Ovary (tissue), 3 donors: ENCODE data around the gene XK.

ENCODE experiments used
- CTCF ChIP-seq, 3 donors: fragments of 450-650 bp in 2 of 3; fragments of 200-600 bp in 1 of 3; IDR thresholded peaks; one replicate each; pipeline versions ENCODE4 v1.5.1 to v1.8.0; 2016 to 2022; ENCODE audit warnings: antibody characterized with exemption in 3 of 3, mild to moderate bottlenecking in 1 of 3
- POLR2A ChIP-seq: fragments of 450-650 bp; IDR thresholded peaks from one replicate; pipeline ENCODE4 v1.6.1; 2017; ENCODE audit warnings: antibody characterized with exemption, mild to moderate bottlenecking, moderate library complexity
- donor health status: DM: no; HTN: no; CAD: no.

DNA sequence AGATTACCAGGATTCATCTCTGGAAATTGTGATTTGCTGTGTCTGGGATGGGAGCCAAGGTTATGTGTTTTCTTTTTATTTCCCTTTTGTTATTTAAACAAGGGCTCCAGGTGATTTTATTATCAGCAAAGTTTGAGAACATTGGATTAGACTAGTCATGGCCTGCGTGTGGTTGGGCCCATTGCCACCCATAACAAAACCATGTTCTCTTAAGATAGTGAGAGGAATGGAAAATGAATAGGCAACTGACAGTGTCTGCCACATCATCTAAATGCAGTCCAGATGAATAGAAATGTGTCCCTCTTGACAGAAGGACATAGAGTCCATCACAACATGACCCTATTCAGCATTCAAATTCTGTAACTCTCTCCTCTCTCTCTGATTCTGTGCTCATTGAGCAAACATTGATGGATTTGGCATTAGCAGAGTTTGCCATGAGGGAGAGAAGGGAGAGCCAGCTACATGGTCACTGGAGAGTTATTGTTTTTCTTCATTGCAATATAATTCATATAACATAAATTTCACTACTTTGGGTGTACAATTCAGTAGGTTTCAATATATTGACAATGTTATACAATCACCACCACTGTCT lies 11.7 kb downstream of the XK start:
- TF ChIP-seq CTCF (IDR thresholded peaks at IDR 0.05) (no peak), POLR2A (no peak)
